Peyer's patch (tissue), 4 donors: ENCODE measurements around the gene FOXC1.

ENCODE experiments used
- CTCF ChIP-seq, 6 experiments: fragments of 450-650 bp in 4 of 6; fragments of 200-600 bp in 2 of 6; sonication (generic) in 1 of 6; IDR thresholded peaks; one replicate each; pipeline ENCODE4 v1.5.1; 2017 to 2019; ENCODE audit warnings: antibody characterized with exemption in 6 of 6, mild to moderate bottlenecking in 3 of 6, moderate library complexity in 1 of 6
- POLR2A ChIP-seq, 2 donors: fragments of 450-650 bp; IDR thresholded peaks; one replicate each; pipeline ENCODE4 v1.5.1; 2017; ENCODE audit warnings: antibody characterized with exemption in 2 of 2, mild to moderate bottlenecking in 2 of 2, moderate library complexity in 2 of 2

- TF ChIP-seq CTCF (IDR thresholded peaks at IDR 0.05) (no peak), POLR2A (IDR thresholded peaks at IDR 0.05) (no peak)
Measured at GRCh38 chr6:1643111-1643510, 33.4 kb downstream of the FOXC1 start.
